Fibroblast of skin of right biceps (primary cell): Measurements from ENCODE around the gene COL28A1.
"Not testable (repeated sequence)": the region's sequence is repeated elsewhere in the genome, so short reads cannot be mapped to it uniquely, and the experiment has no call there.

Source experiments
- DNase-seq: peaks from one replicate; pipeline ENCODE4 v3.0.0-alpha.2; 2013

The COL28A1 gene

DNA sequence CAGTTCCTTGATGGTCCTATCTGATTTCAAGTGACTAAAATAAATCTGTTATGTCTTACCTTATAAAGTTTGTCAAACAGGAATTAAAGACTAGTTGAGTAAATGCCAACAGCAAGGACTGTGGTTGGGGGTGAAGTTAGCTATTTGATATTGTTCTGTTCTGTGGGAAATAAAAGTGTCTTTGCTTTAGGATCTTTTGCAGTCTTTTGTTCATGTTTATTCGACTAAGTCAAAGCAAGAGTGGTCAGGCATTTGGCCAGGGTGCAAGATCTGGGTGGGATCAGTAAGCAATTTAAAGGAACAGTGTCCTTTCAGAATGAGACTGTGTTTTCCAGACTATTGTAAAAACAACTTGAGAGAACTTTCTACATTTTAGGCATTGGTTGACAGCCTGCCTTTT, at the start of gene COL28A1:
TSS of gene COL28A1 (minus strand) at position 183 of the 400 bp plus-strand sequence. CDS start 2,998 bp downstream, outside the sequence.
- no peak for DNase-seq

DNA sequence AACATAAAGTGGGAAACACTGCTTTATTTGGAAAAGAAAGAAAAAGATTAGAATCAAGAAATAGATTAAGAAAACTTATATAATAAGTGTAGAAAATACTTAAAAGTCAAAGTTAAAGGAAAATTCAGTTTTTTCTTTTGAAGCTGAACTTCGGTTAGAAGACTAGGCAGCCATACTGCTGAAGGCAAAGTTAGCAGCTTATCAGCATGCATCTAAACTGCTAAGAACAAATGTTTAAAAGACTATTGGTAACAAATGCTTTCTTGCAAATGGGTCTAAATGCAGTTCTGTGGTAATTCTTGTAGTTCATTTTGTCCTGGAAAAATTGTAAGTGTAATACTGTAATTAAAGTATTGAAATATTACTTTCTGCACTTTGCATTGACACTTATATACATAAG, 49.0 kb upstream of the COL28A1 start:
- no peak for DNase-seq

DNA sequence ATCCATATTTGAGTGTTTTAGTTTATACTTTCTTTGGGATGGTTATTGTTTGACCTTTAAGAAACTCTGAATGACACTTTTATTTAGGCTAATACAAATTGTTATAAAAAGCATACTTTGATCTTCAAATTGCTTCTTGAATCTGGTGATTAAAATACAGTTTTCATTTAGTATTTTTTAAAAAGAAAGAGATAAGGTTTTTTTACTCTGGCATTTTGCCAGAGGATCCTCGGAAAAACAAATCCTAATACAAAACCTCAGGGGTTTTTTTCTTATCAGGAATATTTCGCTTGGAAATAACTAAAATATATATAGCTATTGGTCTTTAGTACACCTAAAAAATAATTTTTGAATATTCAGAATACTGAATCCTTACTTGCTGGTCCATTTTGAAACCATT, 48.1 kb upstream of the COL28A1 start:
- DNase-seq = no peak

DNA sequence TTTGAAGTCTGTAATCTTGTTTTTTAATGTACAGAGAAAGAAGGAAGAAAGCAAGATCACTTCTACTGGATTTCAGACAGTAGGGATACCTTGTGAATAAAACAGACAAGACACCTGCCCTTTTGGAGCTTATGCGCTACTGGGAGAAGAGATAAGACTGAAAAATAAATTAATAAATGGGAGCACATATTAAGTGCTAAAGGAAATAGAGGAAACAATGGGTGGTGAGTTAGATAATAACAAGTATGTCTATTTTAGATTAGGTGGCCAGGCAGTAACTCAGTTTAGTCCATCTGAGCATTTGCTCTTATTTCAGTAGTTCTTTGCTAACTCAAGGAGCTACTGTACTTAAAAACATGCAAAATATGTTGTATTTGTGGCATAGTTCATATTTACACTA, 46.9 kb upstream of the COL28A1 start:
- DNase-seq = no peak

DNA sequence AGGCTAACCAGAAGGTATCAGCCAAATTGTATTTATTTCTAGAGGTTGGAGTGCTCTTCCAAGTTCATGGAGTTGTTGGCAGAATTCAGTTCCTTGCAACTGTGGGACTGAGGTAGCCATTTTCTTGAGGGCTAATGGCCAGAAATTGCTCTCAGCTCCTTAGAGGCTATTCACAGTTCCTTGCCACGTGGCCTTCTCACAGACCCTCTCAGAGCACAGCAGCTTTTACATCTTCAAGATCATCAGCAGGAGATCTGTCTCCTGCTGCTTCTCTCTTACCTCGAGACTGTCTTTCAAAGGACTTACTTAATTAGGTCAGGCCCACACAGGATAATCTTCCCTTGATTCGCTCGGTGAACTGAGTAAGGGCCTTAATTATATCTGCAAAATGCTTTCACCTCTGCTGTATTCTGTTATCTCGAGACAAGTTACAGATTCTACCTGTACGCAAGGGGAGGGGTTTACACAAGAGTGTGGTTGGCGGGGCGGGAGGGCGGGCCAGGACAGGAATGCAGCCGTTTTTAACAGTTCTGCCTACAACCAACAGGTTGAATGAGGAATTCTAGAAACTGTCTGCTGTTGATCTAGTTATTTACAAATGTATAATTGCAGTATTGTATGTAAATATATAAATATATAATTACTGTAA, 46.0 kb upstream of the COL28A1 start:
- DNase-seq = no peak

DNA sequence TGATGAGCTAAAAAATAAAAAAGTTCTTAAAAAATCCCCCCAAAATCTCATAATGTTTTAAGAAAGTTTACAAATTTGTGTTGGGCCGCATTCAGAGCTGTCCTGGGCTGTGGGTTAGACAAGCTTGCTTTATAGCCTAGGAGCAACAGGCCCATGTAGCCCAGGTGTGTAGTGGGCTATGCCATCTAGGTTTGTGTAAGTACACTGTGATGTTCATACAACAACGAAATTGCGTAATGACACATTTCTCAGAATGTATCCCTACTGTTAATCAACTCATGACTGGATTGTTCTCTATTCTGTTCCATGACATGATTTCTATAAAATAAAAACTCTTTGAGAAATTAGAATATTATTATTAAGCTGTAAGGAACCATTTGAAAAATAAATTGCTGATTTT, 44.0 kb upstream of the COL28A1 start:
- DNase-seq = no peak

DNA sequence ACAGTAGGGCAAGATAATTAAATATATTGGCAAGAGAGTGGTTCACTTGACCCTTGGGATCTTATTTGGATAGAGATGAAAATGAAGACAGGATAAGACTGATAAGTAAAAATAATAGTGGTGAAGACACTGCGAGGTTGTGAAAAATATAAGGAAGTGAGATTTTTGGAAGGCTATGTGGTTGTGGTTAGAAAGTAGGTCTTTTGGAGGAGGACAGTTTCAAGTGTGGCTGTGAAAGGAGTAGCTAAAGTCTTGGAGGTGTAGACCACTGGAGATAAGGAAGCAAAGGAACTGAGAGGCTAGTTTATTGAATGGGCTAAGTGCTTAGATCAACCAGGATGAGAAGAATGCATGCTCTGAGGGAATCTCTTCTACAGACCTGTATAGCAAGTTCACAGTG, 42.2 kb upstream of the COL28A1 start:
- DNase-seq = no peak

DNA sequence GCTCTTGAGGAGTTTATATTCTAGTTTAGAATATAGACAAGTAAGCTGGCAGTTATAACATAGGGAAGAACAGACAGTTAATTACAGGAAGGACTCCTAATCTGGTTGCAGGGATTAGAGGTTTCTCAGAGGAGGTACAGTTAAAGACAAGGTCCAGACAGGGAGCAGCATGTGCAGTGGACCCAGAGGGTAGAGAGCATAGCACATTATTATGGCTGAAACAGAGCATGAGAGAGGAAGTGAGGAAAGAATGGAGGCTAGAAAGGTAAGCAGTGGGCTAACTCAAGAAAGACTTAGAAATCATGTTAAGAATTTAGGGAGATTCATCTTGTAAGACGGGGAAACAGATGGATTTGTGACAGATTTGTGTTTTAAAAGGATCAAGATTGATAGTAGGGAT, 40.7 kb upstream of the COL28A1 start:
- DNase-seq = no peak

DNA sequence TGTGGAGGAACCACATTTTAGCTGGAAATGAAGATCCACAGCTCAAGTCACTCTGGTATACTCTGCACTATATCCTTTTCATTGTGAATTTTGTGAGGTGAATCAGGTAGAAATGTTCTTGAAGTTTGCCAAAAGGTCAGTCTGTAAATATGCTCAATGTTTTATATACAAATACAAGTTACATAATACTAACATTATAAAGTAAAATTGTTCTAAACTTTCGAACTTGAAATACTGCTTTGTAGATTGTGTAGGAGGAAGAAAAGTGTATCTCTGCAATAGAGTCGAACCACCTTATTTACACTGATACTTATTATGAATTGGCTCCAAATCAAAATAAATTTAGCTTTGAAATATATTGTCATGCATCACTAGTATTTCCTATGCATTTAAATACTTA, 38.0 kb upstream of the COL28A1 start:
- DNase-seq = no peak

DNA sequence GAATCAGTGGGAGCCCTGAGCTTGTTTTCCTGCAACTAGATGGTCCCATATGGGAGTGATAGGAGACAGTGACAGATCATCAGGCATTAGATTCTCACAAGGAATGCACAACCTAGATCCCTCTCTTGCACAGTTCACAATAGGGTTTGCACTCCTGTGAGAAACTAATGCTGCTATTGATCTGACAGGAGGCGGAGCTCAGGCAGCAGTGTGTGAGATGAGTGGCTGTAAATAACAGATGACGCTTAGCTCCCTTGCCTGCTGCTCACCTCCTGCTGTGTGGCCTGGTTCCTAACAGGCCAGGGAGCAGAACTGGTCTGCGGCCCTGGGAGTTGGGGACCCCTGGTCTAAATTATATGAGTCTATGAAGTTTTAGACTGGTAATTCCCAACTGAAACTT, 34.9 kb upstream of the COL28A1 start:
- DNase-seq = no peak

DNA sequence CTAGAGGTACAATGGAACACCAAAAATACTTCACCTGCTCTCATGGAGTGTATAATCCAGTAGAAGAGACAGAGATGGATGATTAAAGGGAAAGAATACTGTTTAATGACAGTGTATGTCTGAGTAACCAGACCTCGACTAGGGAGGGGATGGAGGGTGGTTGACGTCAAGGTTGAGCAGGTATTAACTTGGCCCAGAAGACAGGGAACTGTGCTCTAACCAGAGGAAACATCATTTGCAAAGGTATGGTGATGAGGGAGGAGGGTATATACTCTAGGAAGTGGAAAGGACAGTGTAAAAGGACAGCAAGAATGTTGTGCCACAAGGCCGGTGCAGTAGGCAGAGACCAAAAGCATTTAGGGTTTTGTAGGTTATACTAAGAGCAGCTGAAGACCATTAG, 33.9 kb upstream of the COL28A1 start:
- DNase-seq = no peak

DNA sequence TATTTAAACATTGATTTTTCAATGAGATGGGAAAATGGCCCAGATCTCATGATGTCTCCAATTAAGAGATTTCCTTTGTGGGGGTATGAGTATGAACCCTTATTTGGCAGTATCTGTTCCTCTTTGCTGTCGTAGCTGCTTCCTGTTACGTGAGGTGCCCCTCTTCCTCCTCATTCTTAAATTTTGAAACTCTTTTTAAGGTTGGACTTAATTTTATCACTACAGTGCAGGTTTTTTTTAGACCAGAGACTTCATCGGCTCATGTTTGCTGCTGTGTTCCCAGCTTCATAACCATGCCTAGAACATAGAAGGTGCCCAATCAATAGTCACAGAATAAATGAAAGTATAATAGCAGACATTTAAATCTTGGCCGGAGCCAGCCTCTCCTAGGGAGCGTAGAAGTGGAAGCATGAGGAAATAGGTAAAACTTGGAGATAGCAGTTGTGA, 33.4 kb upstream of the COL28A1 start:
- DNase-seq = no peak

DNA sequence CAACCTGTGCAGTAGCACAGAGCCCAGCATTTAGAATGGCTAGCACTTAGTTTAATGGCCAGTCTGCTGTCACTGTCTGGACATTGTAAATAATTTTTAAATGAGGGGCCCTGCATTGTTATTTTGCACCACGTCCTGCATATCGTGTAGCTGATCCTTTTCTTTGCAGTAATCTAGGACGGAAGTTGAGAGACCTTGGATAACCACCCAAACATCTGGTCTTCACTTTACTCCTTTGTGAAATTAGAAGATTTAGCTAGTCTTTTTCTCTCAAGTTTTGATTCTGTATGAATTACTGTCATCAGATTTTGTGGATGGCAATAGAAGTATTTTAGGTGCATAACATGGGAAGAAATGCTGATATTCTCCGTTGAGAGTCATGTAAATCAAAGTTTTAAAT, 32.9 kb upstream of the COL28A1 start:
- no peak for DNase-seq

DNA sequence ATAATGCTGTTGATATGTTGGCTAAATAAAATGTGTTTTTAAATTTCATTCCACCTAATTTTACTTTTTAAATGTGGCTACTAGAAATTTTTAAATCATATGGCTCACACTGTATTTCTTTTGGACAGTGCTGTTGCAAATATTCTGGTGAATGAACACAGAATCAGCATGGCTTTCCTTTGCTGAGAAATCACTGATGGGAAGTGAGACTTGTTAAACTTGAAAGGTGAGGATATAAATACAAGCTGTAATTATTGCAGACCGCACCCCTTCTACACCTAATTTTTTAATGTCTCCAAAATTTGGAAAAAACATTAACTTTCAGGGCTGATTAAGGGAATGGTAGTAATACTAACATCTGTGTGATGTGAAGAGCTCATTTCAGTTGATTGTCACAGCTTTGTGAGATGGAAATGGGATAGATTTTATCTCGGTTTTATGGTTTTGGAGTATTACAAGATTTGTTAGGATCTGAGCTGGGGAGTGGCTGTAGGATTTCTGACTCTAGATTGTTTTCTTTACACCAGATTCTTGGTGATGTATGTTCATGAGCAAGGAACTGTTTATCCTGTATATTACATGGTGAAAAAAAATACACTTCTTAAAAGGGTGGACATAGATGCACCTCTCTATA, 32.3 kb upstream of the COL28A1 start:
- no peak for DNase-seq

DNA sequence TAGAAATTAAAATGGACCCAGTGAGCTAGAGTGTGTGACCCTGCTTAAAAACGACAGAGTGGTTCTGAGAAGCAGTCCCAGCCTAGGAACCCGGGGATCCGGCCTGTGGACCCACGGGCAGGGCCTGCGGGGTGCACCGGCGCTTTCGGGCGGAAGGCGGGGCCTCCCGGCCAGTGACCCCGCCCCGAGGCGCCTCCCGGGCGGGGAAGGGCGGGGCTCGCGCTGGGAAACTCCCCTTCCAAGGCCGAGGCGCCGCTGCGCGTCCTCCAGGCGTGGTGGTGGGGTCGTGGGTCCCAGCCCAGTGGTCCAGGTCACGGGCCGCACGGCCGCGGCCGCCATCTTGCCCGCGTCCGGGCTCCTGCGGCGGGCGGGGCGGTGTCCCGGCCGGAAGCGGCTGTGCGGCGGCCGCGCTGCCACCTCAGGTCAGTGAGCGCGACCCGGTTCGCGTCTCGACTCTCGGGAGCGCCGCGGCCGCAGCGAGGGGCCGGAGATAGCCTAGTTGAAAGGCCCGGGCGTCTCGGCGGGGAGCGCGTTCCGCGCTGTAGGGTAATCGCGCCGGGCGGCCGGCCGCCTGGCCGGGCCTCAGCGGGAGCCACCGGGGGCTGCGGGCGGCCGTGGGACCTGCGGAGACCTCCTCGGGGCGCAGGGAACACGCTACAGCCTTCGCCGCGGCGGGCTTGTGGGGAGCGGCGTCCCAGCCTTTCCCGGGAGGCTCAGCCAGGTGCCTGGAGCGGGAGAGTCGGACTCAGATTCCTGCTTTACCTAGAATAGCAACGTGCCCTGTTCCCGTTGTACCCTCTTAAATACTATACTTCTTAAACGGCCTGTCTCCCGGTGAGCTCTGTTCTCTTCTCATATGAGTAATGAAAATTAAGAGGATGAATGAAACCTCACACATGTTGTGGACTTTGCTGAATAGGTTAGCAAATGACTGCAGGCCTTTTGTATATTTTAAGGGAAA, 31.3 kb upstream of the COL28A1 start, which contains the start of gene MIOS:
TSS of gene MIOS (plus strand) at position 234 of the 961 bp plus-strand sequence. CDS start 5,592 bp downstream, outside the sequence.
- peak; percentile 71 for DNase-seq

DNA sequence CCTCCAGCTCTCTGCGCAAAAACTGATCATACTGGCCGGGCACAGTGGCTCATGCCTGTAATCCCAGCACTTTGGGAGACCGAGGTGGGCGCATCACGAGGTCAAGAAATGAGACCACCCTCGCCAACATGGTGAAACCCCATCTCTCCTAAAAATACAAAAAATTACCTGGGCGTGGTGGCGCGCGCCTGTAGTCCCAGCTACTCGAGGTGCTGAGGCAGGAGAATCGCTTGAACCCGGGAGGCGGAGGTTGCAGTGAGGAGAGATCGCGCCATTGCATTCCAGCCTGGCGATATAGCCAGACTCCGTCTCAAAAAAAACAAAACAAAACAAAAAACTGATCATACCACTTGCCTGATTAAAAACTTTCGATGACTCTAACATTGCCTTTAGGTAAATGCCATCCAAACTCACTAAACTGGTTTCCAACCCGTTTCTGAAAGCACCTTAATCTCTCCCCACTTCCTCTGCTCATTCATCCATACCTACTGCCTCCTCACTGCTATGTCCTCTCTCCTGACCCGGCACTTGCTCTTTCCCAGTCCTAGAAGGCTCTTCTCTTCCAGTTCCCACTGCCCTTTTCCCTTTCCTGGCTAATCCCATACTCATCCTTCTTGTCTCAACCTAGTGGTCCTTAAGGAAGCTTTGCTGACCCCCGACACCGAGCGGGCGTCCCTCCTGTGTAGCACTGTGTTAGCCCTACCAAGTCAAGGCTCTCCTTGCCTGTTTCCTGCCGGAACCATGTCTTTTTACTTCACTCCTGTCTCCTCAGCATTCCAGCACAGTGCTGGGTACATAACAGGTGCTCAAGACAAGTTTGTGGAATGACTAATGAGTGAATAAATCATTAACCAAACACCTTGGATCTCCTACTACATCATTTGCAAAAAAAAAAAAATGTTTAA, 30.3 kb upstream of the COL28A1 start:
- no peak for DNase-seq

DNA sequence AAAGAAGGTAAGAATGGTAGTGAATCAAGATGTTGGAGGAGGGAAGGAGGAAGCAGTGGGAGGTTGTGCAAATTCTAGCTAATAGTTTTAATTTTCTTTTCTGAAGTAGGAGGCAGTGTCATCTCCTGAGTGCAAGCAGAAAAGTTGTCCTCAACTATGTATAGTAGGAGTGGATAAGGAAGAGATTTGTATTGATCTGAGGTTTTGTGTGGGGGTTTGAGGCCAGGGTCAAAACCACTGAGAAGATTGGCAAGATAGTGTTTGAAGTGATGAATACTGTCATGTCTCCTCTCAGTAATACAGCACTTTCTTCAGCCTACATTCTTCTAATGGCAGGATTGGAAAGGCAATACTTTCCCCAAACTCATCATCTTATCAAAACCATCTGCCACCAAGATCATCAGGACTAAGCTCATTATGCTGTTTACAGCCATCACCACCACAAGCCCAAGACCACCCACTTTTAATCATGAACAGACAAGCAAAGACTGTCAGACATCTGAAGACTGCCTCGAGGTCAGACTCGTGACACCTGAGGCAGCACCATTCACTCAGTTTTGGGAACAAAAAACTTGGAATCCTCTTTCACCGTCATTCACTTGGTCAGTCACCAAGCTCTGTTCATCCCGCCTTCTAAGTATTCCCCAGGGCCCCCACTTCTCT, 29.5 kb upstream of the COL28A1 start:
- no peak for DNase-seq

DNA sequence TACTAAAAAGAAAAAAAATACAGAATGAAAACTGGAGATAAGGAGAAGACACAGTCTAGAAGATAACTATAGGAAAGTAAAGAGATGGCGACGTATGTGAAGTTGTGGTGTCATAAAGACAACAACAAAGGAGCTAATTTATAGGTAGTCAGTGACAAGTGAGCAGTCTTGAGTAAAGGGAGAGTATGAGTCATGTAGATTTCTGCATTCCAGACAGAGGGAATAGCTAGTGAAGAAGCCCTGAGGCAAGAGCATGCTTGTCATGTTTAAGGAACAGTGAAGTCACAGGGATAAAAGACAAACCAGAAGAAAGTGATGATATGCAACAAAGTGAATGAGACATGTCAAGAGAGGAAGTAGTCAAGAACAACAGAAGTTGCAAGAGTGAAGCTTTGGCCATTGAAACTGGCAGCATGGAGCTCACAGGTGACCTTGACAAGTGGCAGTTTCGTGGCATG, 28.7 kb upstream of the COL28A1 start:
- DNase-seq = peak; percentile 88

DNA sequence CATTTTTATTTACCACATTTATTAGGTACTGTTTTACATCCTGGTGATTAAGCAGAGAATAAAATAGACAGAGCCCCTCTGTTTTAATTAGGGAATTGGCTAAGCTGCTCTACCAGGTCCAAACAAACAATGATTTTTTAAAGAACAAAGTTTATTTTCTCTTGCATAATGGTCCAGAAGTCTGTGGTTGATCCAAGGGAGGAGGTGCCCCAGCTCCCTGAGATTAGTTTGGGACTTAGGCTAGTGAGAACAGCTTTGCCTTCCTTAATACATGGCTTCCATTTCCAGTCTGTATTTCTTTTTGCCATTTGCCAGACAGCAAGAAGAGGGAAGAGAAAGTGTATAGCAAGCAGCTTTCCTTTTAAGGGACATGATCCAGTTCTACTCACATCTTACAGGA, 28.1 kb upstream of the COL28A1 start:
- no peak for DNase-seq

DNA sequence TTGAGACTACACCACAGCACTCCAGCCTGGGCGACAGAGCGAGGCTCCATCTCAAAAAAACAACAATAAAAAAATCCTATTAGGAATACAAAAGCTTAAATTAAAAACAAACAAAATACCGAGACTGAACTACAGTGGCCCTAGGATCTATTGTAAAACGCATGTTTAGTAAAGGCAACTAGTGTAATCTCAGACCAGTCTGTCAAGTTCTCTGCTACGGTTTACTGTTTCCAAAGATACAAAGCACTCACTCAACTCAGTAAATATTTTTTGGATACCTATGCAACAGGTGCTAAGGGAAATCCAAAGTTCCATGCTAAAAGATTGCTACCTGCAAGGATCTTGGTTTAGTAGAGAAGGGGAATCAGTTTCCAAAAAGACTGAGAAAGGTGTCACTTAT, 27.6 kb upstream of the COL28A1 start:
- no peak for DNase-seq

DNA sequence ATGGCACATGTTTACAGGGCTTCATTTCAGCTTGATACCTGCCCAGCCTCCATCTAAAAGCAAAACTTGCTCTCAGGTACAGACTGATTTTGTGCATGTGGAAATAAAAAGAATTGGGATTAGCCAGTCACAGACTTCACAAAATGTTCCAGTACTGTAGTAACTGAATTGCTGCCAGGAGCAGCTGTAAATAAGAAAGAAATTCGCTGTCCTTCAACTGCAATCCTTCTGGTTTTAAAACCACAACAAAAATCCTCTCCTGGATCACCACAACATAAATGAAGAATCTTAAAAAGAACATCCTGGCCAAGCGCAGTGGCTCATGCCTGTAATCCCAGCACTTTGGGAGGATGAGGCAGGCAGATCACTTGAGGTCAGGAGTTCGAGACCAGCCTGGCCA, 27.1 kb upstream of the COL28A1 start:
- peak; percentile 30 for DNase-seq

DNA sequence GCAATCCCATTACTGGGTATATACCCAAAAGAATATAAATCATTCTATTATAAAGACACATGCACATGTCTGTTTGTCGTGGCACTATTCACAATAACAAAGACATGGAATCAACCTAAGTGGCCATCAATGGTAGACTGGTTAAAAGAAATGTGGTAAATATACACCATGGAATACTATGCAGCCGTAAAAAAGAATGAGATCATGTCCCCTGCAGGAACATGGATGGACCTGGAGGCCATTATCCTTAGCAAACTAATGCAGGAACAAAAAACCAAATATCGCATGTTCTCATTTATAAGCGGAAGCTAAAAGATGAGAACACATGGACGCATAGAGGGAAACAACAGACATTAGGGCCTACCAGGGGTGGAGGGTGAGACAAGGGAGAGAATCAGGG, 25.9 kb upstream of the COL28A1 start:
- DNase-seq = not testable (repeated sequence)
